HEK293 (cell line): ENCODE measurements around the gene FAM168A.

Experiments
- CTCF ChIA-PET: fragments of 350-600 bp; formaldehyde crosslinking; extraction: SDS; loops from one replicate; lab custom pipeline; 2021; ENCODE audit warnings: antibody characterized with exemption; lab: Yijun Ruan, JAX
- POLR2A ChIA-PET: fragments of 300-600 bp; formaldehyde crosslinking; extraction: SDS; loops from one replicate; lab custom pipeline; 2020; ENCODE audit warnings: antibody characterized with exemption, inconsistent platforms; lab: Yijun Ruan, JAX
- H3K27ac ChIP-seq: fragments of 200-500 bp; sonication (Bioruptor generic); 2 replicates; pipeline ENCODE4 v1.5.1; 2014; ENCODE audit warnings: low read depth, low read length, control low read depth, inconsistent platforms; ENCODE audit errors: extremely low read depth
- H3K36me3 ChIP-seq, 2 experiments: fragments of 200-500 bp in 1 of 2; sonication (Bioruptor generic) in 1 of 2; 1 replicate in 1 of 2; 2 replicates in 1 of 2; pipeline ENCODE4 v1.5.1; 2014 to 2017; ENCODE audit warnings: inconsistent platforms in 2 of 2, low read length in 2 of 2; ENCODE audit not compliant: control insufficient read depth in 2 of 2, insufficient read depth in 1 of 2
- H3K4me1 ChIP-seq: fragments of 200-500 bp; sonication (Bioruptor generic); 2 replicates; pipeline ENCODE4 v1.5.1; 2014; ENCODE audit warnings: mild to moderate bottlenecking, low read length, inconsistent platforms; ENCODE audit not compliant: control insufficient read depth, insufficient read depth
- H3K4me3 ChIP-seq: 2 replicates; pipeline ENCODE4 v1.5.1; 2011; ENCODE audit warnings: low read depth, mild to moderate bottlenecking, control low read depth, low read length, moderate library complexity
- H3K9me3 ChIP-seq: fragments of 200-500 bp; sonication (Bioruptor generic); 2 replicates; pipeline ENCODE4 v1.5.1; 2014; ENCODE audit warnings: low read depth, low read length, inconsistent platforms; ENCODE audit not compliant: control insufficient read depth, insufficient read depth
- GLIS2 ChIP-seq: fragments of 450-650 bp; formaldehyde crosslinking; IDR thresholded peaks from 2 replicates; pipeline ENCODE4 v1.5.1; 2016; ENCODE audit warnings: missing biosample characterization, missing genetic modification characterization
- HIC1 ChIP-seq: fragments of 450-650 bp; formaldehyde crosslinking; IDR thresholded peaks from 2 replicates; pipeline ENCODE4 v1.5.1; 2016; ENCODE audit warnings: missing biosample characterization, missing genetic modification characterization
- KLF10 ChIP-seq: fragments of 450-650 bp; IDR thresholded peaks from 2 replicates; pipeline ENCODE4 v1.5.1; 2018; ENCODE audit warnings: missing biosample characterization, mild to moderate bottlenecking, missing genetic modification characterization
- OSR2 ChIP-seq: fragments of 450-650 bp; formaldehyde crosslinking; IDR thresholded peaks from 2 replicates; pipeline ENCODE4 v1.5.1; 2016; ENCODE audit warnings: missing biosample characterization, missing genetic modification characterization
- REST ChIP-seq: fragments of 450-650 bp; formaldehyde crosslinking; IDR thresholded peaks from 2 replicates; pipeline ENCODE4 v1.5.1; 2016; ENCODE audit warnings: missing biosample characterization, missing genetic modification characterization
- SALL2 ChIP-seq: fragments of 450-650 bp; formaldehyde crosslinking; IDR thresholded peaks from 2 replicates; pipeline ENCODE4 v1.5.0; 2017; ENCODE audit warnings: missing biosample characterization, mild to moderate bottlenecking, missing genetic modification characterization, borderline replicate concordance
- SP7 ChIP-seq: fragments of 450-650 bp; formaldehyde crosslinking; IDR thresholded peaks from 2 replicates; pipeline ENCODE4 v1.5.1; 2016; ENCODE audit warnings: missing biosample characterization, missing genetic modification characterization
- ZBTB1 ChIP-seq: fragments of 450-650 bp; formaldehyde crosslinking; IDR thresholded peaks from 2 replicates; pipeline ENCODE4 v1.5.1; 2016; ENCODE audit warnings: missing biosample characterization, missing genetic modification characterization
- ZEB2 ChIP-seq: fragments of 450-650 bp; formaldehyde crosslinking; IDR thresholded peaks from 2 replicates; pipeline ENCODE4 v1.5.1; 2016; ENCODE audit warnings: missing biosample characterization, missing genetic modification characterization
- ZNF19 ChIP-seq: fragments of 450-650 bp; formaldehyde crosslinking; IDR thresholded peaks from 2 replicates; pipeline ENCODE4; 2016; ENCODE audit warnings: missing biosample characterization, missing genetic modification characterization, low read depth
- ZNF221 ChIP-seq: fragments of 450-650 bp; formaldehyde crosslinking; IDR thresholded peaks from 2 replicates; pipeline ENCODE4 v1.5.1; 2017; ENCODE audit warnings: missing biosample characterization, missing genetic modification characterization, borderline replicate concordance
- ZNF223 ChIP-seq: fragments of 450-650 bp; formaldehyde crosslinking; IDR thresholded peaks from 2 replicates; pipeline ENCODE4 v1.5.1; 2016; ENCODE audit warnings: missing biosample characterization, missing genetic modification characterization
- ZNF513 ChIP-seq: fragments of 450-650 bp; IDR thresholded peaks from 2 replicates; pipeline ENCODE4 v1.5.1; 2018; ENCODE audit warnings: missing biosample characterization, missing genetic modification characterization
- ZNF514 ChIP-seq: fragments of 450-650 bp; formaldehyde crosslinking; IDR thresholded peaks from 2 replicates; pipeline ENCODE4 v1.5.1; 2016; ENCODE audit warnings: missing biosample characterization, missing genetic modification characterization
- ZNF529 ChIP-seq: fragments of 450-650 bp; formaldehyde crosslinking; IDR thresholded peaks from 2 replicates; pipeline ENCODE4 v1.5.1; 2017; ENCODE audit warnings: missing genetic modification characterization, missing biosample characterization; ENCODE audit not compliant: insufficient replicate concordance
- ZNF785 ChIP-seq: fragments of 450-650 bp; formaldehyde crosslinking; IDR thresholded peaks from 2 replicates; pipeline ENCODE4 v1.5.1; 2016; ENCODE audit warnings: missing biosample characterization, missing genetic modification characterization
- ZNF791 ChIP-seq: fragments of 450-650 bp; formaldehyde crosslinking; IDR thresholded peaks from 2 replicates; pipeline ENCODE4 v1.5.1; 2016; ENCODE audit warnings: missing biosample characterization, missing genetic modification characterization

Gene FAM168A

GRCh38 chr11:73422886-73423285, 175.0 kb downstream of the FAM168A start:
- H3K27ac ChIP-seq, result no peak overlapping the region
- CTCF ChIA-PET, result interaction anchor here (0.6 to 1.9 kb wide), 5 partner anchors 11 to 116 kb away, joined by 3 to 8 read pairs (median 4); no protein-coding TSS in a partner anchor
- no peak for TF ChIP-seq ZEB2 (tag by site-specific recombination)
- no peak for TF ChIP-seq REST (tag by site-specific recombination)
- no peak for TF ChIP-seq SALL2
- TF ChIP-seq ZNF19 (tag by site-specific recombination), result no peak
- TF ChIP-seq ZNF529 (tag by site-specific recombination), result no peak
- no peak for TF ChIP-seq ZNF514
- TF ChIP-seq ZNF785 (tag by site-specific recombination), result no peak
- no peak for TF ChIP-seq SP7
- TF ChIP-seq, all 188 proteins: peak for 0

GRCh38 chr11:73420136-73420535, 177.8 kb downstream of the FAM168A start:
- ChIA-PET CTCF (interaction anchor here (0.6 to 0.7 kb wide), 2 partner anchors 9 to 41 kb away, joined by 3 read pairs; no protein-coding TSS in a partner anchor), POLR2A (interaction anchor here (0.6 kb wide), 1 partner anchor 38 kb away, joined by 5 read pairs; no protein-coding TSS in a partner anchor)
- H3K27ac ChIP-seq, result no peak overlapping the region
- H3K4me1 ChIP-seq, result no peaks in the 10 kb centered on the region
- H3K4me3 ChIP-seq, result no peak overlapping the region
- H3K36me3 ChIP-seq, result peaks cover 0 to 17% of the 10 kb centered on the region in 2 experiments; a peak in 1 of 3 replicates
- TF ChIP-seq GLIS2 (tag by site-specific recombination) (no peak), KLF10 (no peak), ZNF221 (tag by site-specific recombination) (no peak), ZNF514 (no peak), ZNF791 (no peak), HIC1 (tag by site-specific recombination) (no peak), ZNF513 (tag by site-specific recombination) (no peak)
- no peaks in the 10 kb centered on the region for H3K9me3 ChIP-seq

More at GRCh38 chr11:73422886-73423285, 175.0 kb downstream of the FAM168A start:
- no peaks in the 10 kb centered on the region for H3K4me1 ChIP-seq
- POLR2A ChIA-PET, result no interaction called here
- no peaks in the 10 kb centered on the region for H3K9me3 ChIP-seq
- H3K4me3 ChIP-seq, result no peak overlapping the region
- H3K36me3 ChIP-seq, result peaks cover 0 to 15% of the 10 kb centered on the region in 2 experiments; a peak in 2 of 3 replicates

GRCh38 chr11:73416786-73417185, 181.1 kb downstream of the FAM168A start:
- TF ChIP-seq ZNF223 (tag by site-specific recombination) (no peak), ZBTB1 (tag by site-specific recombination) (no peak), OSR2 (tag by site-specific recombination) (no peak)
- H3K4me1 ChIP-seq, result no peaks in the 10 kb centered on the region
- CTCF ChIA-PET, result interaction anchor here (0.9 kb wide), 1 partner anchor 244 kb away, joined by 3 read pairs; no protein-coding TSS in a partner anchor
- POLR2A ChIA-PET, result interaction anchor here (0.6 kb wide), 2 partner anchors 9 to 280 kb away, joined by 3 to 5 read pairs; no protein-coding TSS in a partner anchor
- no peak overlapping the region for H3K4me3 ChIP-seq
- no peaks in the 10 kb centered on the region for H3K9me3 ChIP-seq
- H3K36me3 ChIP-seq, result peaks cover 0 to 17% of the 10 kb centered on the region in 2 experiments; a peak in 1 of 3 replicates
- no peak overlapping the region for H3K27ac ChIP-seq
